Fibroblast of skin of left quadriceps (primary cell): ENCODE results near the gene MGMT.
A peak's percentile ranks its signal among the peaks of the same experiment; 100 is the strongest.

Experiments used
- DNase-seq, 2 experiments: peaks; one replicate each; pipeline ENCODE4 v3.0.0-alpha.2; 2013; ENCODE audit warnings: low read depth in 2 of 2

MGMT gene

GRCh38 chr10:129728905-129729795 lies 262.1 kb downstream of the MGMT start:
- no peak for DNase-seq

GRCh38 chr10:129730272-129730992 lies 263.4 kb downstream of the MGMT start:
- DNase-seq = no peak

GRCh38 chr10:129730993-129731325 lies 263.9 kb downstream of the MGMT start:
- DNase-seq = no peak

GRCh38 chr10:129740532-129741279 lies 273.7 kb downstream of the MGMT start:
- no peak for DNase-seq

- no peak for DNase-seq
These were observed 274.4 kb downstream of the MGMT start for GRCh38 chr10:129741280-129741977.

- DNase-seq = no peak
These were observed 275.1 kb downstream of the MGMT start for GRCh38 chr10:129741978-129742741.

- no peak for DNase-seq
These were observed 275.9 kb downstream of the MGMT start for GRCh38 chr10:129742742-129743550.

GRCh38 chr10:129743738-129744133 lies 276.7 kb downstream of the MGMT start:
- DNase-seq = no peak

GRCh38 chr10:129744134-129745111 lies 277.4 kb downstream of the MGMT start:
- no peak for DNase-seq

- DNase-seq = no peak
These were observed 278.2 kb downstream of the MGMT start for GRCh38 chr10:129745186-129745750.

- no peak for DNase-seq
These were observed 287.4 kb downstream of the MGMT start for GRCh38 chr10:129754211-129755050.

GRCh38 chr10:129755158-129755591 lies 288.1 kb downstream of the MGMT start:
- DNase-seq = no peak

GRCh38 chr10:129755621-129756020 lies 288.6 kb downstream of the MGMT start:
- DNase-seq = no peak

GRCh38 chr10:129756912-129757901 lies 290.2 kb downstream of the MGMT start:
- peak; percentile 1 to 5 for DNase-seq

- no peak for DNase-seq
These were observed 291.4 kb downstream of the MGMT start for GRCh38 chr10:129758207-129759021.
